Cerebellar cortex (tissue), 1 donor: ENCODE data around the gene FADS3.
A peak's percentile ranks its signal among the peaks of the same experiment; 100 is the strongest.
"Not testable (repeated sequence)": the region's sequence is repeated elsewhere in the genome, so short reads cannot be mapped to it uniquely, and the experiment has no call there.

ENCODE experiments used
- DNase-seq: peaks from one replicate; pipeline ENCODE4 v3.0.0-alpha.2; 2015; ENCODE audit warnings: low spot score

FADS3 gene

GRCh38 chr11:61898247-61898582, 6.9 kb upstream of the FADS3 start:
- no peak for DNase-seq

GRCh38 chr11:61897387-61898246, 6.3 kb upstream of the FADS3 start:
- peak; percentile 66 for DNase-seq

- peak; percentile 46 for DNase-seq
Measured at GRCh38 chr11:61896665-61897386, 5.5 kb upstream of the FADS3 start.

GRCh38 chr11:61895718-61896059, 4.3 kb upstream of the FADS3 start:
- no peak for DNase-seq

GRCh38 chr11:61895046-61895717, 3.8 kb upstream of the FADS3 start:
- no peak for DNase-seq

GRCh38 chr11:61893981-61894380, 2.6 kb upstream of the FADS3 start:
- no peak for DNase-seq

- no peak for DNase-seq
Measured at GRCh38 chr11:61892085-61892370, 683 bp upstream of the FADS3 start.

GRCh38 chr11:61890529-61891330, 615 bp downstream of the FADS3 start:
- DNase-seq, result no peak

- DNase-seq, result no peak
Measured at GRCh38 chr11:61889831-61890230, 1.5 kb downstream of the FADS3 start.

- no peak for DNase-seq
Measured at GRCh38 chr11:61888590-61888989, 2.8 kb downstream of the FADS3 start.

- DNase-seq, result peak; percentile 56
Measured at GRCh38 chr11:61887839-61888494, 3.4 kb downstream of the FADS3 start.

- no peak for DNase-seq
Measured at GRCh38 chr11:61886643-61887042, 4.7 kb downstream of the FADS3 start.

- no peak for DNase-seq
Measured at GRCh38 chr11:61885784-61886580, 5.4 kb downstream of the FADS3 start.

- DNase-seq, result no peak
Measured at GRCh38 chr11:61885166-61885778, 6.1 kb downstream of the FADS3 start.

GRCh38 chr11:61883947-61884346, 7.4 kb downstream of the FADS3 start:
- DNase-seq, result no peak

- no peak for DNase-seq
Measured at GRCh38 chr11:61883327-61883726, 8.0 kb downstream of the FADS3 start.

- DNase-seq, result no peak
Measured at GRCh38 chr11:61882879-61883278, 8.5 kb downstream of the FADS3 start.

- DNase-seq, result not testable (repeated sequence)
Measured at GRCh38 chr11:61882267-61882666, 9.1 kb downstream of the FADS3 start.

- no peak for DNase-seq
Measured at GRCh38 chr11:61881397-61881796, 9.9 kb downstream of the FADS3 start.

GRCh38 chr11:61880454-61880853, 10.9 kb downstream of the FADS3 start:
- DNase-seq, result no peak

- DNase-seq, result no peak
Measured at GRCh38 chr11:61880031-61880430, 11.3 kb downstream of the FADS3 start.
